GM21360 (cell line): Measurements from ENCODE around the gene DKKL1.

ENCODE experiments used
- ATAC-seq: cut with Tn5 transposase; IDR thresholded peaks from one replicate; pipeline ENCODE4 v1.9.1; 2021; ENCODE audit warnings: mild to moderate bottlenecking, moderate library complexity; ENCODE audit not compliant: unreplicated experiment

The DKKL1 gene

GRCh38 chr19:49391581-49392399, 28.1 kb downstream of the DKKL1 start:
- ATAC-seq, result peak; percentile 57

- ATAC-seq, result no peak
Observed at GRCh38 chr19:49393881-49394280, 30.2 kb downstream of the DKKL1 start.

GRCh38 chr19:49395581-49396407, 32.1 kb downstream of the DKKL1 start:
- no peak for ATAC-seq

GRCh38 chr19:49396738-49397505, 33.2 kb downstream of the DKKL1 start:
- no peak for ATAC-seq

GRCh38 chr19:49398001-49398615, 34.4 kb downstream of the DKKL1 start:
- ATAC-seq, result no peak

- no peak for ATAC-seq
Observed at GRCh38 chr19:49398931-49399330, 35.3 kb downstream of the DKKL1 start.

- ATAC-seq, result no peak
Observed at GRCh38 chr19:49400029-49400428, 36.4 kb downstream of the DKKL1 start.

GRCh38 chr19:49403404-49404187, 39.9 kb downstream of the DKKL1 start:
- no peak for ATAC-seq

GRCh38 chr19:49407079-49407478, 43.4 kb downstream of the DKKL1 start:
- ATAC-seq, result no peak

- ATAC-seq, result no peak
Observed at GRCh38 chr19:49407482-49408015, 43.9 kb downstream of the DKKL1 start.

- no peak for ATAC-seq
Observed at GRCh38 chr19:49408816-49409440, 45.3 kb downstream of the DKKL1 start.

- ATAC-seq, result no peak
Observed at GRCh38 chr19:49409441-49410029, 45.9 kb downstream of the DKKL1 start.

- no peak for ATAC-seq
Observed at GRCh38 chr19:49411681-49412326, 48.1 kb downstream of the DKKL1 start.

GRCh38 chr19:49413348-49413747, 49.7 kb downstream of the DKKL1 start:
- ATAC-seq, result no peak

GRCh38 chr19:49414256-49414655, 50.6 kb downstream of the DKKL1 start:
- no peak for ATAC-seq

GRCh38 chr19:49415102-49415809, 51.6 kb downstream of the DKKL1 start:
- no peak for ATAC-seq

- ATAC-seq, result no peak
Observed at GRCh38 chr19:49415810-49416200, 52.1 kb downstream of the DKKL1 start.

GRCh38 chr19:49417088-49417487, 53.4 kb downstream of the DKKL1 start:
- no peak for ATAC-seq
